GM23338 (cell line): ENCODE measurements around the gene SUV39H2. TPM values are rescaled to one million over a fixed set of nuclear protein-coding genes. Genes with fewer than 3 reads are reported as not detected.
A peak's percentile ranks its signal among the peaks of the same experiment; 100 is the strongest.

Experiments
- ATAC-seq: fragments of 200-7000 bp; cut with Tn5 transposase; 3 replicates; pipeline ENCODE4 v1.9.1; 2020
- DNase-seq: peaks from one replicate; pipeline ENCODE4 v3.0.0-alpha.2; 2015; ENCODE audit warnings: low spot score
- H2AFZ ChIP-seq: fragments of 200-600 bp; sonication (generic); 2 replicates; pipeline ENCODE4 v1.8.0; 2016; ENCODE audit warnings: antibody characterized with exemption, mild to moderate bottlenecking, moderate library complexity
- H3F3A ChIP-seq: fragments of 200-600 bp; sonication (generic); replicated peaks from 2 replicates; pipeline ENCODE4 v1.8.0; 2017; ENCODE audit warnings: antibody characterized with exemption, mixed run types, low read depth
- H3K27ac ChIP-seq: fragments of 200-600 bp; sonication (generic); 2 replicates; pipeline ENCODE4 v1.6.1; 2016; ENCODE audit warnings: low read depth
- H3K27me3 ChIP-seq: fragments of 200-600 bp; sonication (generic); 2 replicates; pipeline ENCODE4 v1.8.0; 2016; ENCODE audit warnings: mild to moderate bottlenecking, mixed run types, moderate library complexity; ENCODE audit not compliant: insufficient read depth
- H3K36me3 ChIP-seq: fragments of 200-600 bp; sonication (generic); 2 replicates; pipeline ENCODE4 v1.8.0; 2016; ENCODE audit warnings: mild to moderate bottlenecking; ENCODE audit not compliant: insufficient read depth
- H3K4me1 ChIP-seq: fragments of 200-600 bp; sonication (generic); 2 replicates; pipeline ENCODE4 v1.8.0; 2016; ENCODE audit warnings: mild to moderate bottlenecking, moderate library complexity; ENCODE audit not compliant: insufficient read depth
- H3K4me2 ChIP-seq: fragments of 200-600 bp; sonication (generic); 2 replicates; pipeline ENCODE4 v1.7.1; 2017; ENCODE audit warnings: mixed run types
- H3K4me3 ChIP-seq: fragments of 200-600 bp; sonication (generic); 2 replicates; pipeline ENCODE4 v1.6.1; 2016; ENCODE audit warnings: mixed run types
- H3K79me2 ChIP-seq: fragments of 200-600 bp; sonication (generic); replicated peaks from 2 replicates; pipeline ENCODE4 v1.8.0; 2017; ENCODE audit warnings: mild to moderate bottlenecking; ENCODE audit not compliant: insufficient read depth
- H3K9me2 ChIP-seq: fragments of 200-600 bp; sonication (generic); 2 replicates; pipeline ENCODE4 v1.8.0; 2017; ENCODE audit not compliant: insufficient read depth
- H4K20me1 ChIP-seq: fragments of 200-600 bp; sonication (generic); replicated peaks from 2 replicates; pipeline ENCODE4 v1.8.0; 2017; ENCODE audit warnings: mild to moderate bottlenecking; ENCODE audit not compliant: insufficient read depth
- H3K27ac Mint-ChIP-seq: 2 replicates; pipeline ENCODE4 v1.8.0; 2020; ENCODE audit warnings: inconsistent platforms, mild to moderate bottlenecking, moderate library complexity, mixed read lengths
- H3K27me3 Mint-ChIP-seq: 3 replicates; pipeline ENCODE4 v1.8.0; 2022; ENCODE audit warnings: low read depth, mild to moderate bottlenecking, moderate library complexity, mixed read lengths, inconsistent platforms; ENCODE audit not compliant: insufficient read depth, poor library complexity
- H3K36me3 Mint-ChIP-seq: 3 replicates; pipeline ENCODE4 v1.8.0; 2021; ENCODE audit warnings: low read depth, mild to moderate bottlenecking, inconsistent platforms, moderate library complexity, mixed read lengths
- H3K4me1 Mint-ChIP-seq: 3 replicates; pipeline ENCODE4 v1.8.0; 2020; ENCODE audit warnings: mild to moderate bottlenecking, inconsistent platforms, mixed read lengths
- H3K4me3 Mint-ChIP-seq: 3 replicates; pipeline ENCODE4 v1.8.0; 2021; ENCODE audit warnings: moderate library complexity, mild to moderate bottlenecking, inconsistent platforms, mixed read lengths
- H3K9me3 Mint-ChIP-seq: 3 replicates; pipeline ENCODE4 v1.8.0; 2020; ENCODE audit warnings: moderate library complexity, mild to moderate bottlenecking, inconsistent platforms, mixed read lengths
- CREB1 ChIP-seq: fragments of 250-450 bp; sonication (Bioruptor Pico); IDR thresholded peaks from 2 replicates; pipeline ENCODE4 v1.5.0; 2020; ENCODE audit warnings: low read depth, mild to moderate bottlenecking, moderate library complexity
- CTCF ChIP-seq, 2 experiments: fragments of 200-600 bp in 1 of 2; sonication (generic) in 1 of 2; conservative IDR thresholded peaks; 2 replicates each; pipeline versions ENCODE4 v1.5.1 to v1.6.1; 2016 to 2017; ENCODE audit warnings: antibody characterized with exemption in 2 of 2, low read depth in 2 of 2, mild to moderate bottlenecking in 2 of 2, moderate library complexity in 1 of 2
- ETS1 ChIP-seq: IDR thresholded peaks from 2 replicates; pipeline ENCODE4 v1.6.1; 2016; ENCODE audit warnings: antibody characterized with exemption
- EZH2 ChIP-seq: fragments of 200-600 bp; sonication (generic); IDR thresholded peaks from one replicate; pipeline ENCODE4 v1.8.0; 2017; ENCODE audit warnings: antibody characterized with exemption, mild to moderate bottlenecking, low read depth; ENCODE audit not compliant: unreplicated experiment
- NANOG ChIP-seq: IDR thresholded peaks from 2 replicates; pipeline ENCODE4 v1.6.1; 2016; ENCODE audit warnings: antibody characterized with exemption, borderline replicate concordance
- POLR2AphosphoS5 ChIP-seq: IDR thresholded peaks from 2 replicates; pipeline ENCODE4 v1.6.1; 2016; ENCODE audit warnings: antibody characterized with exemption, low read depth
- STAT1 ChIP-seq: IDR thresholded peaks from one replicate; pipeline ENCODE4 v1.6.1; 2016; ENCODE audit warnings: antibody characterized with exemption; ENCODE audit not compliant: unreplicated experiment
- polyA plus RNA-seq: library from polyadenylated mRNA; unstranded; fragments of >200 nt; fragmentation: Nextera tagmentation; extraction: Ambion mirVana; gene quantifications from 2 replicates; pipeline ENCODE4 v1.2.1, GENCODE V29; 2016
- total RNA-seq: library from RNA; depleted of rRNA; stranded (reverse); fragments of >200 nt; shearing (Covaris generic); gene quantifications from 2 replicates; pipeline ENCODE4 v1.2.3, GENCODE V29; 2014
- TF ChIP-seq, protein P1 (sequence below): fragments of 250-450 bp; sonication (Bioruptor Pico); IDR thresholded peaks from 2 replicates; pipeline ENCODE4 v1.5.0; 2020; ENCODE audit warnings: mild to moderate bottlenecking, moderate library complexity

The SUV39H2 gene
- total and polyA plus RNA-seq, 2 experiments from 2014 or later, result 33.3 to 59.1 TPM

- Histone ChIP-seq H3K79me2 (peaks cover 40% of the 10 kb centered on the region), H3K27me3 (no peaks in the 10 kb centered on the region), H3K4me1 (peaks cover 7% of the 10 kb centered on the region), H4K20me1 (peaks cover 5% of the 10 kb centered on the region; the same call in 1 of the 2 replicates), H3K27ac (peak within 1 kb of the TSS; percentile 96), H3F3A (no peaks in the 10 kb centered on the region), H3K4me2 (peak within 1 kb of the TSS; percentile 99), H3K9me2 (no peaks in the 10 kb centered on the region), H3K36me3 (peaks cover 28% of the 10 kb centered on the region), H3K4me3 (peak within 1 kb of the TSS; percentile 97), H2AFZ (peak within 1 kb of the TSS; percentile 86)
- TF ChIP-seq, protein P1, sequence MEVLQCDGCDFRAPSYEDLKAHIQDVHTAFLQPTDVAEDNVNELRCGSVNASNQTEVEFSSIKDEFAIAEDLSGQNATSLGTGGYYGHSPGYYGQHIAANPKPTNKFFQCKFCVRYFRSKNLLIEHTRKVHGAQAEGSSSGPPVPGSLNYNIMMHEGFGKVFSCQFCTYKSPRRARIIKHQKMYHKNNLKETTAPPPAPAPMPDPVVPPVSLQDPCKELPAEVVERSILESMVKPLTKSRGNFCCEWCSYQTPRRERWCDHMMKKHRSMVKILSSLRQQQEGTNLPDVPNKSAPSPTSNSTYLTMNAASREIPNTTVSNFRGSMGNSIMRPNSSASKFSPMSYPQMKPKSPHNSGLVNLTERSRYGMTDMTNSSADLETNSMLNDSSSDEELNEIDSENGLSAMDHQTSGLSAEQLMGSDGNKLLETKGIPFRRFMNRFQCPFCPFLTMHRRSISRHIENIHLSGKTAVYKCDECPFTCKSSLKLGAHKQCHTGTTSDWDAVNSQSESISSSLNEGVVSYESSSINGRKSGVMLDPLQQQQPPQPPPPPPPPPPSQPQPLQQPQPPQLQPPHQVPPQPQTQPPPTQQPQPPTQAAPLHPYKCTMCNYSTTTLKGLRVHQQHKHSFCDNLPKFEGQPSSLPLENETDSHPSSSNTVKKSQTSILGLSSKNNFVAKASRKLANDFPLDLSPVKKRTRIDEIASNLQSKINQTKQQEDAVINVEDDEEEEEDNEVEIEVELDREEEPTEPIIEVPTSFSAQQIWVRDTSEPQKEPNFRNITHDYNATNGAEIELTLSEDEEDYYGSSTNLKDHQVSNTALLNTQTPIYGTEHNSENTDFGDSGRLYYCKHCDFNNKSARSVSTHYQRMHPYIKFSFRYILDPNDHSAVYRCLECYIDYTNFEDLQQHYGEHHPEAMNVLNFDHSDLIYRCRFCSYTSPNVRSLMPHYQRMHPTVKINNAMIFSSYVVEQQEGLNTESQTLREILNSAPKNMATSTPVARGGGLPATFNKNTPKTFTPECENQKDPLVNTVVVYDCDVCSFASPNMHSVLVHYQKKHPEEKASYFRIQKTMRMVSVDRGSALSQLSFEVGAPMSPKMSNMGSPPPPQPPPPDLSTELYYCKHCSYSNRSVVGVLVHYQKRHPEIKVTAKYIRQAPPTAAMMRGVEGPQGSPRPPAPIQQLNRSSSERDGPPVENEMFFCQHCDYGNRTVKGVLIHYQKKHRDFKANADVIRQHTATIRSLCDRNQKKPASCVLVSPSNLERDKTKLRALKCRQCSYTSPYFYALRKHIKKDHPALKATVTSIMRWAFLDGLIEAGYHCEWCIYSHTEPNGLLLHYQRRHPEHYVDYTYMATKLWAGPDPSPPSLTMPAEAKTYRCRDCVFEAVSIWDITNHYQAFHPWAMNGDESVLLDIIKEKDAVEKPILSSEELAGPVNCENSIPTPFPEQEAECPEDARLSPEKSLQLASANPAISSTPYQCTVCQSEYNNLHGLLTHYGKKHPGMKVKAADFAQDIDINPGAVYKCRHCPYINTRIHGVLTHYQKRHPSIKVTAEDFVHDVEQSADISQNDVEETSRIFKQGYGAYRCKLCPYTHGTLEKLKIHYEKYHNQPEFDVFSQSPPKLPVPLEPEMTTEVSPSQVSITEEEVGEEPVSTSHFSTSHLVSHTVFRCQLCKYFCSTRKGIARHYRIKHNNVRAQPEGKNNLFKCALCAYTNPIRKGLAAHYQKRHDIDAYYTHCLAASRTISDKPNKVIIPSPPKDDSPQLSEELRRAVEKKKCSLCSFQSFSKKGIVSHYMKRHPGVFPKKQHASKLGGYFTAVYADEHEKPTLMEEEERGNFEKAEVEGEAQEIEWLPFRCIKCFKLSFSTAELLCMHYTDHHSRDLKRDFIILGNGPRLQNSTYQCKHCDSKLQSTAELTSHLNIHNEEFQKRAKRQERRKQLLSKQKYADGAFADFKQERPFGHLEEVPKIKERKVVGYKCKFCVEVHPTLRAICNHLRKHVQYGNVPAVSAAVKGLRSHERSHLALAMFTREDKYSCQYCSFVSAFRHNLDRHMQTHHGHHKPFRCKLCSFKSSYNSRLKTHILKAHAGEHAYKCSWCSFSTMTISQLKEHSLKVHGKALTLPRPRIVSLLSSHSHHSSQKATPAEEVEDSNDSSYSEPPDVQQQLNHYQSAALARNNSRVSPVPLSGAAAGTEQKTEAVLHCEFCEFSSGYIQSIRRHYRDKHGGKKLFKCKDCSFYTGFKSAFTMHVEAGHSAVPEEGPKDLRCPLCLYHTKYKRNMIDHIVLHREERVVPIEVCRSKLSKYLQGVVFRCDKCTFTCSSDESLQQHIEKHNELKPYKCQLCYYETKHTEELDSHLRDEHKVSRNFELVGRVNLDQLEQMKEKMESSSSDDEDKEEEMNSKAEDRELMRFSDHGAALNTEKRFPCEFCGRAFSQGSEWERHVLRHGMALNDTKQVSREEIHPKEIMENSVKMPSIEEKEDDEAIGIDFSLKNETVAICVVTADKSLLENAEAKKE (CRISPR knock-in tag), result no peak
- TF ChIP-seq CTCF (conservative IDR thresholded peaks at IDR 0.05; ENCODE audit: low read depth in 2 of 2) (no peak), EZH2 (no peak), ETS1 (peak; percentile 63; the same call in 1 of the 2 replicates), POLR2AphosphoS5 (peak; percentile 87), CREB1 (CRISPR knock-in tag) (peak; percentile 94), NANOG (no peak), STAT1 (no peak)
- Mint-ChIP-seq H3K9me3 (no peaks in the 10 kb centered on the region; the same call in 2 of the 3 replicates), H3K4me3 (peak within 1 kb of the TSS; percentile 95), H3K4me1 (peaks cover 16% of the 10 kb centered on the region), H3K36me3 (peaks cover 35% of the 10 kb centered on the region), H3K27me3 (peaks cover 6% of the 10 kb centered on the region), H3K27ac (peak within 1 kb of the TSS; percentile 98)
- ATAC-seq (peak; percentile 89), DNase-seq (peak; percentile 99)
These were observed 40.7 kb upstream of the SUV39H2 start, which contains the start of the genes CDNF, HSPA14 and MSANTD7 for GRCh38 chr10:14837757-14838581. CDNF (minus strand) TSS chr10:14838037; CDS start chr10:14837946, 91 bp downstream. HSPA14 (plus strand) TSS chr10:14838306; CDS start chr10:14838403, 97 bp downstream. MSANTD7 (plus strand) TSS chr10:14838306; CDS start chr10:14842285, 3,979 bp downstream.
